SK-N-SH treated with all-trans-retinoic acid at 6 μM for 48 hours (cell line): ENCODE measurements around the gene CYB5A.

Source experiments
- ATAC-seq: fragments of 200-7000 bp; cut with Tn5 transposase; 3 replicates; pipeline ENCODE4 v1.9.1; 2020; ENCODE audit warnings: mild to moderate bottlenecking, moderate library complexity
- CSDC2 ChIP-seq: fragments of 250-450 bp; sonication (Bioruptor Pico); IDR thresholded peaks from 2 replicates; pipeline ENCODE4 v1.5.0; 2020; ENCODE audit warnings: mild to moderate bottlenecking, moderate library complexity
- ESRRG ChIP-seq: fragments of 250-450 bp; sonication (Bioruptor Pico); IDR thresholded peaks from 2 replicates; pipeline ENCODE4 v1.6.1; 2021; ENCODE audit warnings: mild to moderate bottlenecking
- GLIS3 ChIP-seq: fragments of 250-450 bp; sonication (Bioruptor Pico); IDR thresholded peaks from 2 replicates; pipeline ENCODE4 v1.5.0; 2020; ENCODE audit warnings: mild to moderate bottlenecking, moderate library complexity
- ISL1 ChIP-seq: fragments of 250-450 bp; sonication (Bioruptor Pico); IDR thresholded peaks from 2 replicates; pipeline ENCODE4 v2.1.2; 2022; ENCODE audit warnings: mild to moderate bottlenecking, moderate library complexity
- OSR1 ChIP-seq: fragments of 250-450 bp; sonication (Bioruptor Pico); IDR thresholded peaks from 2 replicates; pipeline ENCODE4 v1.8.0; 2022; ENCODE audit warnings: moderate library complexity, mild to moderate bottlenecking, inconsistent platforms
- PPARA ChIP-seq: fragments of 250-450 bp; sonication (Bioruptor Pico); IDR thresholded peaks from 2 replicates; pipeline ENCODE4 v1.5.0; 2020; ENCODE audit warnings: mild to moderate bottlenecking, borderline replicate concordance
- RARB ChIP-seq: fragments of 250-450 bp; sonication (Bioruptor Pico); IDR thresholded peaks from 2 replicates; pipeline ENCODE4 v1.8.0; 2021; ENCODE audit warnings: mild to moderate bottlenecking, moderate library complexity
- SNAI2 ChIP-seq: fragments of 250-450 bp; sonication (Bioruptor Pico); IDR thresholded peaks from 2 replicates; pipeline ENCODE4 v1.5.0; 2020; ENCODE audit warnings: mild to moderate bottlenecking, moderate library complexity
- TCF4 ChIP-seq: fragments of 250-450 bp; sonication (Bioruptor Pico); IDR thresholded peaks from 2 replicates; pipeline ENCODE4 v1.8.0; 2021; ENCODE audit warnings: mild to moderate bottlenecking, moderate library complexity, borderline replicate concordance
- TOX ChIP-seq: fragments of 250-450 bp; sonication (Bioruptor Pico); IDR thresholded peaks from 2 replicates; pipeline ENCODE4 v1.8.0; 2021; ENCODE audit warnings: mild to moderate bottlenecking, moderate library complexity, borderline replicate concordance
- ZC3H10 ChIP-seq: fragments of 250-450 bp; sonication (Bioruptor Pico); IDR thresholded peaks from 2 replicates; pipeline ENCODE4 v1.5.1; 2021; ENCODE audit warnings: mild to moderate bottlenecking, moderate library complexity
- ZFP3 ChIP-seq: fragments of 250-450 bp; sonication (Bioruptor Pico); IDR thresholded peaks from 2 replicates; pipeline ENCODE4 v1.5.0; 2020; ENCODE audit warnings: mild to moderate bottlenecking, moderate library complexity
- ZNF565 ChIP-seq: fragments of 450-650 bp; formaldehyde crosslinking; conservative IDR thresholded peaks from 2 replicates; pipeline ENCODE4 v1.5.0; 2020; ENCODE audit warnings: low read depth, mild to moderate bottlenecking, moderate library complexity
- ZNF70 ChIP-seq: fragments of 450-650 bp; formaldehyde crosslinking; IDR thresholded peaks from 2 replicates; pipeline ENCODE4 v1.5.0; 2020; ENCODE audit warnings: mild to moderate bottlenecking, moderate library complexity
- ZNF8 ChIP-seq: fragments of 450-650 bp; formaldehyde crosslinking; IDR thresholded peaks from 2 replicates; pipeline ENCODE4 v1.5.0; 2020; ENCODE audit warnings: mild to moderate bottlenecking, moderate library complexity
- TF ChIP-seq, protein P1 (sequence below): fragments of 250-450 bp; sonication (Bioruptor Pico); IDR thresholded peaks from 2 replicates; pipeline ENCODE4 v1.5.0; 2020; ENCODE audit warnings: mild to moderate bottlenecking, moderate library complexity
- TF ChIP-seq, protein P2 (sequence below): fragments of 250-450 bp; sonication (Bioruptor Pico); IDR thresholded peaks from 2 replicates; pipeline ENCODE4 v1.5.1; 2020; ENCODE audit warnings: low read depth, mild to moderate bottlenecking, moderate library complexity
- TF ChIP-seq, protein P3 (sequence below): fragments of 250-450 bp; sonication (Bioruptor Pico); IDR thresholded peaks from 2 replicates; pipeline ENCODE4 v1.8.0; 2021; ENCODE audit warnings: low read depth, mild to moderate bottlenecking, moderate library complexity, borderline replicate concordance
- TF ChIP-seq, protein P4 (sequence below): fragments of 250-450 bp; sonication (Bioruptor Pico); IDR thresholded peaks from 2 replicates; pipeline ENCODE4 v1.5.1; 2021; ENCODE audit warnings: mild to moderate bottlenecking, moderate library complexity
- TF ChIP-seq, protein P5 (sequence below): fragments of 250-450 bp; sonication (Bioruptor Pico); IDR thresholded peaks from 2 replicates; pipeline ENCODE4 v1.8.0; 2020; ENCODE audit warnings: mild to moderate bottlenecking, moderate library complexity, borderline replicate concordance

The CYB5A gene

DNA sequence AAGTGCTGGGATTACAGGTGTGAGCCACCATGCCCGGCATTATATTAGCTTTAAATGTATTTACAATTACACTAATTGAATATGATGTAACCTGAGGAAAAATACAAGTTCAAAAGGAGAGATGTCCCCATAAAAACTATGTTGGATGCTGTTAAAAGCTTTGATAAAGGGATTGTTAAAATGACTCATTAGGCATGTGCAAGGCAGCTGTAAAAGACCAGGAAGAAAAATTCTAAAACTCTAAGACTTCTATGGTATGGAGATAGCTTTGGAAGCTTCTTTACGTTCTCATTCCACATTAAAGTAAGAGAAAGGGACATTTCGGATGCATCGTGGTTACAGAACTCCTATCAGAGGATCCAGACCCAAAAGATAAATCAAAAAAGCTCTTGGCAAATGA is 50.3 kb downstream of the CYB5A start (continued):
- TF ChIP-seq RARB, result no peak
- TF ChIP-seq, protein P1, sequence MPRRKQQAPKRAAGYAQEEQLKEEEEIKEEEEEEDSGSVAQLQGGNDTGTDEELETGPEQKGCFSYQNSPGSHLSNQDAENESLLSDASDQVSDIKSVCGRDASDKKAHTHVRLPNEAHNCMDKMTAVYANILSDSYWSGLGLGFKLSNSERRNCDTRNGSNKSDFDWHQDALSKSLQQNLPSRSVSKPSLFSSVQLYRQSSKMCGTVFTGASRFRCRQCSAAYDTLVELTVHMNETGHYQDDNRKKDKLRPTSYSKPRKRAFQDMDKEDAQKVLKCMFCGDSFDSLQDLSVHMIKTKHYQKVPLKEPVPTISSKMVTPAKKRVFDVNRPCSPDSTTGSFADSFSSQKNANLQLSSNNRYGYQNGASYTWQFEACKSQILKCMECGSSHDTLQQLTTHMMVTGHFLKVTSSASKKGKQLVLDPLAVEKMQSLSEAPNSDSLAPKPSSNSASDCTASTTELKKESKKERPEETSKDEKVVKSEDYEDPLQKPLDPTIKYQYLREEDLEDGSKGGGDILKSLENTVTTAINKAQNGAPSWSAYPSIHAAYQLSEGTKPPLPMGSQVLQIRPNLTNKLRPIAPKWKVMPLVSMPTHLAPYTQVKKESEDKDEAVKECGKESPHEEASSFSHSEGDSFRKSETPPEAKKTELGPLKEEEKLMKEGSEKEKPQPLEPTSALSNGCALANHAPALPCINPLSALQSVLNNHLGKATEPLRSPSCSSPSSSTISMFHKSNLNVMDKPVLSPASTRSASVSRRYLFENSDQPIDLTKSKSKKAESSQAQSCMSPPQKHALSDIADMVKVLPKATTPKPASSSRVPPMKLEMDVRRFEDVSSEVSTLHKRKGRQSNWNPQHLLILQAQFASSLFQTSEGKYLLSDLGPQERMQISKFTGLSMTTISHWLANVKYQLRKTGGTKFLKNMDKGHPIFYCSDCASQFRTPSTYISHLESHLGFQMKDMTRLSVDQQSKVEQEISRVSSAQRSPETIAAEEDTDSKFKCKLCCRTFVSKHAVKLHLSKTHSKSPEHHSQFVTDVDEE (CRISPR knock-in tag), result no peak
- TF ChIP-seq, all 23 proteins: peak for 0

DNA sequence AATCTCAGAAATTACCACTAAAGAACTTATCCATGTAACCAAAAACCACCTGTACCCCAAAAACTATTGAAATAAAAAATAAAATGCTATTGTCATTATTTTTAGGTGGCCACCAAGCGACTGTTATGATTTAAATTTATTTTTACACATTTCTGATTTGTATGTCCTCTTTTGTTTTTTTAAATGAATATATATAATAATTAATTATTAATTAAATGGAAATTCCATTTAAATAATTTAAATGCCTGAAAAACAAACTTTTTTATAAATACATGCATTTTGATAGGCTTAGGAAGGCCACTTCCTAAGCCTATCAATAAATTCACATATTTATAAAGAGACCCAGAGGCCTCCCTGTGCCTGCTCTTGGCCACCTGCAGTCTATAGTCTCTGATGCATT is 52.2 kb downstream of the CYB5A start:
- no peak for TF ChIP-seq SNAI2 (CRISPR knock-in tag)
- TF ChIP-seq, protein P1 (CRISPR knock-in tag), result no peak
- no peak for TF ChIP-seq ISL1 (CRISPR knock-in tag)
- TF ChIP-seq ESRRG (CRISPR knock-in tag), result no peak
- TF ChIP-seq OSR1 (CRISPR knock-in tag), result no peak
- no peak for TF ChIP-seq TOX (CRISPR knock-in tag)
- TF ChIP-seq ZNF565 (CRISPR knock-in tag), result no peak
- no peak for TF ChIP-seq ZFP3
- TF ChIP-seq ZC3H10, result no peak
- TF ChIP-seq, protein P2, sequence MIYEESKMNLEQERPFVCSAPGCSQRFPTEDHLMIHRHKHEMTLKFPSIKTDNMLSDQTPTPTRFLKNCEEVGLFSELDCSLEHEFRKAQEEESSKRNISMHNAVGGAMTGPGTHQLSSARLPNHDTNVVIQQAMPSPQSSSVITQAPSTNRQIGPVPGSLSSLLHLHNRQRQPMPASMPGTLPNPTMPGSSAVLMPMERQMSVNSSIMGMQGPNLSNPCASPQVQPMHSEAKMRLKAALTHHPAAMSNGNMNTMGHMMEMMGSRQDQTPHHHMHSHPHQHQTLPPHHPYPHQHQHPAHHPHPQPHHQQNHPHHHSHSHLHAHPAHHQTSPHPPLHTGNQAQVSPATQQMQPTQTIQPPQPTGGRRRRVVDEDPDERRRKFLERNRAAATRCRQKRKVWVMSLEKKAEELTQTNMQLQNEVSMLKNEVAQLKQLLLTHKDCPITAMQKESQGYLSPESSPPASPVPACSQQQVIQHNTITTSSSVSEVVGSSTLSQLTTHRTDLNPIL (CRISPR knock-in tag), result no peak
- TF ChIP-seq, protein P3, sequence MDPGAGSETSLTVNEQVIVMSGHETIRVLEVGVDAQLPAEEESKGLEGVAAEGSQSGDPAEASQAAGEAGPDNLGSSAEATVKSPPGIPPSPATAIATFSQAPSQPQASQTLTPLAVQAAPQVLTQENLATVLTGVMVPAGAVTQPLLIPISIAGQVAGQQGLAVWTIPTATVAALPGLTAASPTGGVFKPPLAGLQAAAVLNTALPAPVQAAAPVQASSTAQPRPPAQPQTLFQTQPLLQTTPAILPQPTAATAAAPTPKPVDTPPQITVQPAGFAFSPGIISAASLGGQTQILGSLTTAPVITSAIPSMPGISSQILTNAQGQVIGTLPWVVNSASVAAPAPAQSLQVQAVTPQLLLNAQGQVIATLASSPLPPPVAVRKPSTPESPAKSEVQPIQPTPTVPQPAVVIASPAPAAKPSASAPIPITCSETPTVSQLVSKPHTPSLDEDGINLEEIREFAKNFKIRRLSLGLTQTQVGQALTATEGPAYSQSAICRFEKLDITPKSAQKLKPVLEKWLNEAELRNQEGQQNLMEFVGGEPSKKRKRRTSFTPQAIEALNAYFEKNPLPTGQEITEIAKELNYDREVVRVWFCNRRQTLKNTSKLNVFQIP (CRISPR knock-in tag), result no peak
- TF ChIP-seq, protein P4, sequence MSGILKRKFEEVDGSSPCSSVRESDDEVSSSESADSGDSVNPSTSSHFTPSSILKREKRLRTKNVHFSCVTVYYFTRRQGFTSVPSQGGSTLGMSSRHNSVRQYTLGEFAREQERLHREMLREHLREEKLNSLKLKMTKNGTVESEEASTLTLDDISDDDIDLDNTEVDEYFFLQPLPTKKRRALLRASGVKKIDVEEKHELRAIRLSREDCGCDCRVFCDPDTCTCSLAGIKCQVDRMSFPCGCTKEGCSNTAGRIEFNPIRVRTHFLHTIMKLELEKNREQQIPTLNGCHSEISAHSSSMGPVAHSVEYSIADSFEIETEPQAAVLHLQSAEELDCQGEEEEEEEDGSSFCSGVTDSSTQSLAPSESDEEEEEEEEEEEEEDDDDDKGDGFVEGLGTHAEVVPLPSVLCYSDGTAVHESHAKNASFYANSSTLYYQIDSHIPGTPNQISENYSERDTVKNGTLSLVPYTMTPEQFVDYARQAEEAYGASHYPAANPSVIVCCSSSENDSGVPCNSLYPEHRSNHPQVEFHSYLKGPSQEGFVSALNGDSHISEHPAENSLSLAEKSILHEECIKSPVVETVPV (CRISPR knock-in tag), result no peak
- TF ChIP-seq GLIS3, result no peak
- TF ChIP-seq ZNF8 (CRISPR knock-in tag), result no peak
- TF ChIP-seq TCF4 (CRISPR knock-in tag), result no peak
- TF ChIP-seq ZNF70, result no peak
- TF ChIP-seq RARB, result no peak
- ATAC-seq, result no peak

DNA sequence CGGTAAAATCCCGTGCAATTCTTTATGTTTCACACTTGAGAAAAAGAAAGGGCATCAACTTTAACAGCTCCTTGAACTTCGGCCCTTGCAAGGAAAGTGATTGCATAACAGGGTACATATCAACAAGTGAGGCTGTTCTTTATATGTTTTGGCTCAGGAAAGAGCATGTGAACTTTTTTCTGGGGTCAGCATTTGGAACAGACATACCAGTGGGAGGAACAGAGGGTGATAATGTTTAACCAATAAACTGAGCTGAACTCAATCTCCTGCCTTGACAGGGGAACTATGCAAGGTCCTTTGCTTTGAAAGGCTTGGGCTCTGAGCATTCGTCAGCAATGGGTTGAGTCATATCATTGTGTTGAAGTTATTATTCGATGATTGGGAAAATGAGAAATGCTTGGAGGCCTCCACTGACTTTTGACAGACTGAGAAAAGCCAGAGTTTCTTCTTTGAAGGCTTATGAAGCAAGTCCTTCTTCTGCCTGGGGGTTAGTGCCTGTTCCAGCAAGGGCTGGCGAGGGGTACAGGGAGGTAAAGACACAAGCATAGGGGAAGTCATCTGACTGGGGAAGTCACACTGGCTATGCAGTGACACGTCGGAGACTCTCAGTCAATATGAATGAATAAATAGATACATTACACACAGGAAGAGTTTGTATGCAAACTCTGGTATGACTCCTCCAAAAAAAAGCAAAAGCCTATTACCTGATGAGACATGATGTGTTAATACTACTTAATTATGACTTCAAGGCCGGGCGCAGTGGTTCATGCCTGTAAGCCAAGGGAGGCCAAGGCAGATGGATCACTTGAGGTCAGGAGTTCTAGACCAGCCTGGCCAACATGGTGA is 57.2 kb downstream of the CYB5A start:
- ATAC-seq, result no peak
- TF ChIP-seq OSR1 (CRISPR knock-in tag) (no peak), CSDC2 (CRISPR knock-in tag) (no peak), PPARA (no peak), TCF4 (CRISPR knock-in tag) (no peak), ESRRG (CRISPR knock-in tag) (no peak), GLIS3 (no peak), ZNF70 (no peak)
- TF ChIP-seq, protein P5, sequence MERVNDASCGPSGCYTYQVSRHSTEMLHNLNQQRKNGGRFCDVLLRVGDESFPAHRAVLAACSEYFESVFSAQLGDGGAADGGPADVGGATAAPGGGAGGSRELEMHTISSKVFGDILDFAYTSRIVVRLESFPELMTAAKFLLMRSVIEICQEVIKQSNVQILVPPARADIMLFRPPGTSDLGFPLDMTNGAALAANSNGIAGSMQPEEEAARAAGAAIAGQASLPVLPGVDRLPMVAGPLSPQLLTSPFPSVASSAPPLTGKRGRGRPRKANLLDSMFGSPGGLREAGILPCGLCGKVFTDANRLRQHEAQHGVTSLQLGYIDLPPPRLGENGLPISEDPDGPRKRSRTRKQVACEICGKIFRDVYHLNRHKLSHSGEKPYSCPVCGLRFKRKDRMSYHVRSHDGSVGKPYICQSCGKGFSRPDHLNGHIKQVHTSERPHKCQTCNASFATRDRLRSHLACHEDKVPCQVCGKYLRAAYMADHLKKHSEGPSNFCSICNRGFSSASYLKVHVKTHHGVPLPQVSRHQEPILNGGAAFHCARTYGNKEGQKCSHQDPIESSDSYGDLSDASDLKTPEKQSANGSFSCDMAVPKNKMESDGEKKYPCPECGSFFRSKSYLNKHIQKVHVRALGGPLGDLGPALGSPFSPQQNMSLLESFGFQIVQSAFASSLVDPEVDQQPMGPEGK (CRISPR knock-in tag), result no peak
- TF ChIP-seq, protein P4 (CRISPR knock-in tag), result no peak
- TF ChIP-seq, protein P3 (CRISPR knock-in tag), result no peak
